ENCODE data around the gene PTPRE. TPM values are rescaled to one million over a fixed set of nuclear protein-coding genes. Genes with fewer than 3 reads are reported as not detected.

Gene PTPRE
- total and polyA plus RNA-seq, 8 donors, result 1.0 to 7.1 (median 2.1) TPM

DNA sequence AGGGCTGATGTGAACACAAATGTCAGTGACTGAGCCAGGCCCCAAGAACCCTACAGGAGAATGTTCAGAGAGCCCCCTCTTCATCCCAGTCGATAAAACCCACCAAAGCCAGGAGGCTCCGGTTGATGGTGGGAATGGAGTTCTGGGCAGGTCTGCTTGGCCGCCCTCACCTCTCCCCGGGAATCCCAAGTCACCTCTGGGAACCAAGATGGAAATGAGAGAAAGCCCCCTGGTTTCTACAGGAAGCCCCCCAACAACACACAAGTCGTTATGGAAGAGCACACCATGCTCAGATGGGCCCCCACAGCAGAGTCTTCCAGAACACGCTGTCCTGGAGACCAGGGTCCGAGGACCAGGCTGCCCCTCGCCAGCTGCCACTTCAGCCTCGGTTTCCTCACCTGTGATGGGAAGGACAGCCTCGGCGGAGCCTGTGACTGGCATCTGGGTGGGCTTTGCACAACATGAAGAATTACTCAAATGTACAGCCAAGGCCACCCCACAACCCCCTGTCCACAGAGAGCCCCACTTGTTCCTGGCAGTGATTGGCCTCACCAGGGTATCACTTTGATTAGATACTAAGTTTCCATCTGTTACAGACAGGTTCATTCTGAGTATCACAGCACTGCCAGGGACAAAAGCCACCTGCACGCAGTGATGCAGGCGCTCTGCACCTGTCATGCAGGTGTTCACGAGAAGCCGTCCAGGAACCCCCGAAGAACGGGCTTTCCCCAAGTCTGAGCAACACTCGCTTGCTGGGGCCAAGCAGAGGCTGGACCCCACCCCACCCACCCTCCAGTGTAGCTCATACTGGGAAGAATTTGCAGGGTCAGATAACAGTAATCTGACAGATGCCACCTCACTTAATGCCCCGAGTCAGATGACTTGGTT lies 161.7 kb downstream of the PTPRE start:
- Histone ChIP-seq H3K27ac (no peak overlapping the region), H3K4me1 (no peaks in the 10 kb centered on the region), H3K4me3 (no peak overlapping the region), H3K36me3 (no peaks in the 10 kb centered on the region), H3K9me3 (no peaks in the 10 kb centered on the region), H3K27me3 (no peaks in the 10 kb centered on the region)
- WGBS, 2 donors, result 69 to 79% methylated on average over 19 of the region's 19 CpGs
- no peak for DNase-seq
- TF ChIP-seq, protein P1, sequence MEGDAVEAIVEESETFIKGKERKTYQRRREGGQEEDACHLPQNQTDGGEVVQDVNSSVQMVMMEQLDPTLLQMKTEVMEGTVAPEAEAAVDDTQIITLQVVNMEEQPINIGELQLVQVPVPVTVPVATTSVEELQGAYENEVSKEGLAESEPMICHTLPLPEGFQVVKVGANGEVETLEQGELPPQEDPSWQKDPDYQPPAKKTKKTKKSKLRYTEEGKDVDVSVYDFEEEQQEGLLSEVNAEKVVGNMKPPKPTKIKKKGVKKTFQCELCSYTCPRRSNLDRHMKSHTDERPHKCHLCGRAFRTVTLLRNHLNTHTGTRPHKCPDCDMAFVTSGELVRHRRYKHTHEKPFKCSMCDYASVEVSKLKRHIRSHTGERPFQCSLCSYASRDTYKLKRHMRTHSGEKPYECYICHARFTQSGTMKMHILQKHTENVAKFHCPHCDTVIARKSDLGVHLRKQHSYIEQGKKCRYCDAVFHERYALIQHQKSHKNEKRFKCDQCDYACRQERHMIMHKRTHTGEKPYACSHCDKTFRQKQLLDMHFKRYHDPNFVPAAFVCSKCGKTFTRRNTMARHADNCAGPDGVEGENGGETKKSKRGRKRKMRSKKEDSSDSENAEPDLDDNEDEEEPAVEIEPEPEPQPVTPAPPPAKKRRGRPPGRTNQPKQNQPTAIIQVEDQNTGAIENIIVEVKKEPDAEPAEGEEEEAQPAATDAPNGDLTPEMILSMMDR (IDR thresholded peaks at IDR 0.05), result no peak
- ATAC-seq, result no peak
- intact Hi-C loops (cut with DNase I), result loop anchor here in 1 of 3 donors (5.0 kb wide), 1 partner anchor 346 kb away; no protein-coding TSS in a partner anchor
- FAIRE-seq, result no peak

DNA sequence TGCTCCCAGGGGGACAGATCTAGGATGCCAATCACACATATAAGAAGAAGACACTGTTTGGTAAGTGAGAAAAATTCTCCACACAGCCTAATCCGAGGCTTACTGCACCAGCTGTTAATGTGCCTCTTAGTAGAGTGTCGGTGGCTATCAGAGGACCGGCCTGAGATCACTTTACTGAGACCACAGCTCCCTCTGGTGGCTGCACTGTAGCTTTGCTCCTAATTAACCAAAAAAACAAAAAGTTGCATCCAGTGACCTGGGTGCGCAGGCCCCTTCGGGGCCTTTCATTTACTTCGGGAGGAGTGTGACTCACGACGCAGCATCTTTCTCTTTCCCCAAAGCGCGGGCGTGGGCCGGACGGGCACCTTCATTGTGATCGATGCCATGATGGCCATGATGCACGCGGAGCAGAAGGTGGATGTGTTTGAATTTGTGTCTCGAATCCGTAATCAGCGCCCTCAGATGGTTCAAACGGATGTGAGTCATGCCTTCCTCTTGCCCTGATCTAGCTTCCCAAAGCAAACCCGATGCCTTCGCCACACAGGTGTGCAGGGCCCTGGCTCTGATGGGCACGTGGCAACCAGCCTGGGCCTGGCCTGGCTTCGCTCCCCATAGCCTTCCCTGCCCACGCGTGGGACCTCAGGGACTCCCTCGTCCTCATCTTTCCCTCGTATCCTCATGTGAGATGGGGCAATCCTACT lies 162.6 kb downstream of the PTPRE start:
- ATAC-seq (peak; percentile 70 to 88 (median 78)), FAIRE-seq (no peak), DNase-seq (peak in 5 of 6 donors; percentile 52 to 88 (median 74))
- no peak overlapping the region for H3K27ac ChIP-seq
- intact Hi-C loops (cut with DNase I), result loop anchor here in 2 of 3 donors (5.0 to 10.0 kb wide), 2 partner anchors 85 to 347 kb away; no protein-coding TSS in a partner anchor
- TF ChIP-seq, protein P1 (IDR thresholded peaks at IDR 0.05), result peak; percentile 76 to 81 (median 80)
- no peaks in the 10 kb centered on the region for H3K27me3 ChIP-seq
- WGBS, 2 donors, result 27 to 30% methylated on average over 28 of the region's 28 CpGs
- no peaks in the 10 kb centered on the region for H3K4me1 ChIP-seq
- H3K9me3 ChIP-seq, result no peaks in the 10 kb centered on the region
- H3K4me3 ChIP-seq, result no peak overlapping the region
- H3K36me3 ChIP-seq, result no peaks in the 10 kb centered on the region

DNA sequence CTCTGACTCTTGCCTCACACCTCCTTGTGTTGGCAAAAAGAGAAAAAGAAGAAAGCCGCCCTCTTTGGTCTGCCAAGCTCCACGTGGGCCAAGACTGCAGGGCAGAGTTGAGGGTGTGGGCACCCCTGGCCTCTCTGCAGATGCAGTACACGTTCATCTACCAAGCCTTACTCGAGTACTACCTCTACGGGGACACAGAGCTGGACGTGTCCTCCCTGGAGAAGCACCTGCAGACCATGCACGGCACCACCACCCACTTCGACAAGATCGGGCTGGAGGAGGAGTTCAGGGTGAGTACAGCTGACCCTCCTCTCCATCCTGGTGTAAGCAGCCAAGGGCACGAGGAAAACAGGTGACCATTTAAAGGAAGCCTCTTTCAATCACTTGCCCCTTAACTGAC lies 163.3 kb downstream of the PTPRE start:
- H3K27me3 ChIP-seq, result no peaks in the 10 kb centered on the region
- intact Hi-C loops (cut with DNase I), result loop anchor here in 1 of 3 donors (10.0 kb wide), 1 partner anchor 85 kb away; no protein-coding TSS in a partner anchor
- H3K4me3 ChIP-seq, result no peak overlapping the region
- 61 to 66% methylated on average over 10 of the region's 10 CpGs for WGBS, 2 donors
- TF ChIP-seq, protein P1 (IDR thresholded peaks at IDR 0.05), result no peak
- H3K27ac ChIP-seq, result no peak overlapping the region
- H3K9me3 ChIP-seq, result no peaks in the 10 kb centered on the region
- no peak for DNase-seq
- no peaks in the 10 kb centered on the region for H3K4me1 ChIP-seq
- H3K36me3 ChIP-seq, result no peaks in the 10 kb centered on the region
- ATAC-seq, result no peak
- FAIRE-seq, result no peak

DNA sequence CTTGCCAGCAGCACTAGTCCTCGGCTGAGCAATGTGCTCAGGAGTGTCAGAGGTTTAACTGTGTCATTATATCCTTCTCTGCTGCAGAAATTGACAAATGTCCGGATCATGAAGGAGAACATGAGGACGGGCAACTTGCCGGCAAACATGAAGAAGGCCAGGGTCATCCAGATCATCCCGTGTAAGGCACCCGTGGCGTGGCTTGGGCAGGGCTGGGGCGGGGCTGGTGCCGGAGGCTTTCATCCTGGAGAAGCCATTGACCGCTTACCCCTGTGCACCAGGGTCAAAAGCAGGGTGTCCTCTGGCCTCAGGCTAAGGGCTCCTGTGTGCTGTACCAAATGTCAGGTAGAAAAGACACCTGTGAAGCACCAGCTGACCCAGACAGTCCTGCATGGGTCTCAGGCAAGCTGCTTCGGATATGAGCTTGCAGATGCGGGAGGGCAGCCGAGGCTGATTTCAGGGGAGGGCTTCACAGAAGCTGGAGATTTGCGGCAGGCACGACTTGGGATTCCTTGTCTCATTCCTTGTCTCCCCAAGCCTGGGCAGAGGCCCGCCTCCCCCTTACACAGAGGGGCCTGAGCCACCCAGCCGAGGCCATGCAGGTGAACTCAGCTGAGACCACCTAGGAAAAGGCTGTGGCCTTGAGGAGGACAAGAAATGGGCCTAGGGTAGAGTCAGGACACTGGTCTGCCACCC lies 164.0 kb downstream of the PTPRE start:
- Histone ChIP-seq H3K27me3 (no peaks in the 10 kb centered on the region), H3K4me1 (no peaks in the 10 kb centered on the region), H3K27ac (no peak overlapping the region), H3K9me3 (no peaks in the 10 kb centered on the region), H3K36me3 (no peaks in the 10 kb centered on the region), H3K4me3 (no peak overlapping the region)
- TF ChIP-seq, protein P1 (IDR thresholded peaks at IDR 0.05), result no peak
- no peak for DNase-seq
- intact Hi-C loops (cut with DNase I), result loop anchor here in 1 of 3 donors (10.0 kb wide), 1 partner anchor 84 kb away; no protein-coding TSS in a partner anchor
- no peak for FAIRE-seq
- ATAC-seq, result no peak
- 65 to 74% methylated on average over 17 of the region's 17 CpGs for WGBS, 2 donors

All from pancreas (tissue), 10 donors.